GM18873 (cell line): ENCODE measurements around the gene PAX7.
"Not testable (repeated sequence)": the region's sequence is repeated elsewhere in the genome, so short reads cannot be mapped to it uniquely, and the experiment has no call there.

ENCODE experiments used
- ATAC-seq: cut with Tn5 transposase; IDR thresholded peaks from one replicate; pipeline ENCODE4 v1.9.1; 2021; ENCODE audit warnings: mild to moderate bottlenecking, moderate library complexity, moderate number of reproducible peaks; ENCODE audit not compliant: unreplicated experiment, low FRiP score

PAX7 gene

DNA sequence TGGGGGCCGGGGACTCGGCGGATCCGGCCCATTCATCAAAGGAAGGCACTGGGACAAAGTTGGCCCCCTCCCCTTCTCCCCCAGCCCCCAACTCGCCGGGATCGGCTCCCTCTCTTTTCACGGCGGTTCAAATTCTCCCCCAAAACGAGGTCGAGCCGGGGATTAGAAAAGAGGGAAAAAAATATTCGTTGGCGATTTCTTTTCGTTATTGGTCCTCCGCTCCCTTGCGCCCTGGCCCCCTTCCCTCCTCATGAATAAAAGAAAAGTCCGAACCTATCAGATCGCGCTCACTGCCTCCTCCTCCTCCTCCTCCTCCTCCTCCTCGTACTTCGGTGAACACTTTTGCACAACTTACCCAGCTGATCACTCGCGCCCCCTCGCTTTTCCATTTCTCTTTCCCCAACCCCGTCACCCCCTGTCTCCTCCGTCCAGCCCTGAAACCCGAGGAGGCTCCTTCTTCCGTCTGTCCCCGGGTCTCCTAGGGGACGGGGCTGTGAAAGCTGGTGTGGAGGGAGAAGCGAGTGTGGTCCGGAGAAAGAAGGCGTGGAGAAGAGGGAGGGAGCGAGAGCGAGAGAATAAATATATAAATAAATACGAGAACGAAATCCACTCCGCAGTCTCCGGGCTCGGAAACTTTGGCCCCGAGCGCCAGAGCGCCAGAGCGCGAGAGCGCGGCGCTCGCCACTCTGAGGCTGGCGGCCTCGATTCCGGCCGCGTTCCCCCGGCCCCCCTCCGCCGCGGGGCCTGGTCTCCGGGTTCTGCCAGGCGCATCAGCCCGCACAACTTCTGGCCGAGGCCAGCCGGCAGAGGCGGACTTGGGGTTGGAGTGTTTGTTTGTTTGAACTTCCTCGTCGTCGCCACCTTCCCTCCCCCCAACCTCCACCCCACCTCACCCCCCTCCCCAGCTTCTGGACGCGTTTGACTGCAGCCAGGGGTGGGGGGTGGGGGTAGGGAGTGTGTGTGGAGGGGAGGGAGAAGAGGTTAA is at the start of gene PAX7:
TSS of gene PAX7 (plus strand) at position 336 of the 985 bp plus-strand sequence. CDS start 758 bp downstream, outside the sequence.
- ATAC-seq, result no peak

DNA sequence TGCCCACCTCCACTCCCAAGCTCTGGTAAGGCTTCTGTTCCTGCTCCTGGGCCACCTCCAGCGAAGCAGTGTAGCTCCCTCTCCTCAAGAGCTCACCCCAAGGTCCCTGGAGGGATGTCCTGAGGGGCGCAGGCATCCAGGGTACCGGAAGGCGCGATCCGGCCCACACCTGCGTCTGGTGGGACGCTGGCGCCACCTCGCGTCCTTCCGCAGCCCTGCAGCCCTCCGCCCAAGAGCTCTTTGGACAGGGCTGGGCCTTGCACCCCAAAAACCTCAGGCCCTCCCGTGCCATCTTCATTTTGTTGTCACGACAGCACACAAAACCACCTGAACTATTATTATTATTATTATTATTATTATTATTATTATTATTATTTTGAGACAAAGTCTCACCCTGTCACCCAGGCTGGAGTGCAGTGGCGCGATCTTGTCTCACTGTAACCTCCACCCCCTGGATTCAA is 49.2 kb upstream of the PAX7 start:
- no peak for ATAC-seq

DNA sequence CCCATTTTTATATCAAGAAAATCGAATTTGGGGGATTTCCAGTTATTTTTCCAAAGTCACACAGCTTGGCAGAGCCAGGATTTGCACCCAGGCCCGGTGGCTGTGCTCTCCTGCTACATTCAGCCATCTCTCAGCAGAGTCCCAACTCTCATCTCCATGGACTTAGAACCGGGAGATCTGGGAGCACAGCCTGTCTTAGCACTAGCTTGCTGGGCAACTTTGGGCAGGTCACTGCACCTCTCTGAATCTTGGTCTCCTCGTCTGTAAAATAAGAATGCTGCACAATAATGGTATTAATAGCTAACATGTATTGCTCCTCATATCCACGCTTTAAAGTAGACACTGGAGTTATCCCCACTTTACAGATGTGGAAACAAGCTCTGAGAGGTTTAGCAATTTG is 47.8 kb upstream of the PAX7 start:
- ATAC-seq, result no peak

DNA sequence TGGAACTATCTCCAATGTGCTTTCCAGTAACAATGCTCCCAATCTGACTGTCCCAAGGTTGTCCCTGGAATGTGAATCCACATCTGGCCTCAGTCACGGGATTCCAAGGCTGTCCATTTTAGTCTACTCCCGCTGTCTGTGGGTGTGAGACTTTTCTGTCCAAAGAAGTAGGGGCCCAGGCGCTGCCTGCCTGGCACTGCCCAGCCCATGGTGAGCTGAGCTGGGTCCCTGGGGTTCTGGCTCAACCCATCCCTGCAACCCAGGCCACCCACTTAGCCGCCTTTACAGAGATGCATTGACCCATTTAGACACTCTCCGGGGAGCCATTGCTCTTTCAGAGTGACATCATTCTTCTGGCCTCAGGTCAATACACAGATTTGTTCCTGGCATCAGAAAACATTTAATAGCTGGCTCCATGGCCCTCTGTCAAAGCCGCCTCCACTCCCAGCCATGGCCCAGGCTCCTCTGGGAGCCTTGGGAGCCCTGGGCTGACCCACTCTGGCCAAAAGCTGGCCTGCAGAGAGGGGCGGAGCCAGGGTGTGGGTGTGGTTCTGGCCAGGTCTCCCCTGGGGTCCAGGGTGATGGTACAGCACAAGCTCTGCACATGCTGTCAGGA is 47.2 kb upstream of the PAX7 start:
- no peak for ATAC-seq

DNA sequence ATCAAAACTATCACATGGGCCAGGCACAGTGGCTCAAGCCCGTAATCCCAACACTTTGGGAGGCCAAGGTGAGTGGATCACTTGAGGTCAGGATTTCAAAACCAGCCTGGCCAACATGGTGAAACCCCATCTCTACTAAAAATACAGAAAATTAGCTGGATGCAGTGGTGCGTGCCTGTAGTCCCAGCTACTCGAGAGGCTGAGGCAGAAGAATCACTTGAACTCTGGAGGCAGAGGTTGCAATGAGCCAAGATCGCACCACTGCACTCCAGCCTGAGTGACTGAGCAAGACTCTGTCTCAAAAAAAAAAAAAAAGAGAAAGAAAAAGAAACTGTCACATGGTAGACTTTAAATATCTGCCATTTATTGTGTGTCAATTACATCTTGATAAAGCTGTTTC is 44.6 kb upstream of the PAX7 start:
- not testable (repeated sequence) for ATAC-seq

DNA sequence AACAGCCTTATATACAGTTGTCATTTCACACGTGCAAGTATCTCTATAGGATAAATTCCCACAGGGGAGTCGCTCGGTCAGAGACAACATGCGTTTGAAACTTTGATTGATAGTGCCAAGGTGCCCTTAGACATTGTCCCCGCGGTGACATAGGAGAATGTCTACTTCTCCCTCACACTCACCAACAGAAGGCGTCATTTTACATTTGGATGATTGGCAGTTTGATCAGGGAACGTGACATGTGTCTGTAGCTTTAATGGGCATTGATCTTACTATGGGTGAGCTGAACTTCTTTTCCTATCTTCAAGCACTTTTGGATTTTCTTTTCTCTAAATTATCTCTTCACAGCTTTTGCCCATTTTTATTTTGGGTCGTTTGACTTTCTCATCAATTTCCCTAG is 42.6 kb upstream of the PAX7 start:
- no peak for ATAC-seq

DNA sequence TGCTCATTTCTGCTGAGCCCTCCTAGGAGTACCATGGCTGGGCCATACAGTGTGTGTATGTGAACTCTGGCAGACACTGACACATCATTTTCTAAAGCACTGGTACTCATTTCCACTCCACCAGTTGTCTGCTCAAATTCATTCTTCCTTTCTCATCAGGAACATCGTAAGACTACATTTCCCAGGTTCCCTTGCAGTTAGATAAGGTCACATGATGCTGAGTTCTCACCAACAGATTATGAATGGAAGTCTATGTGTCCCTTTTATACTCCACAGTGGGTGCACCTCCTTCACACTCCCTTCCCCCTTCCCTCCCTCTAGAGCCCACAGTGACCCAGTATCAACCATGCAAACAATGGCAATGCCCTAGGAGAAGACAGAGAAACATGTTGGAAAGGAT is 38.3 kb upstream of the PAX7 start:
- no peak for ATAC-seq

DNA sequence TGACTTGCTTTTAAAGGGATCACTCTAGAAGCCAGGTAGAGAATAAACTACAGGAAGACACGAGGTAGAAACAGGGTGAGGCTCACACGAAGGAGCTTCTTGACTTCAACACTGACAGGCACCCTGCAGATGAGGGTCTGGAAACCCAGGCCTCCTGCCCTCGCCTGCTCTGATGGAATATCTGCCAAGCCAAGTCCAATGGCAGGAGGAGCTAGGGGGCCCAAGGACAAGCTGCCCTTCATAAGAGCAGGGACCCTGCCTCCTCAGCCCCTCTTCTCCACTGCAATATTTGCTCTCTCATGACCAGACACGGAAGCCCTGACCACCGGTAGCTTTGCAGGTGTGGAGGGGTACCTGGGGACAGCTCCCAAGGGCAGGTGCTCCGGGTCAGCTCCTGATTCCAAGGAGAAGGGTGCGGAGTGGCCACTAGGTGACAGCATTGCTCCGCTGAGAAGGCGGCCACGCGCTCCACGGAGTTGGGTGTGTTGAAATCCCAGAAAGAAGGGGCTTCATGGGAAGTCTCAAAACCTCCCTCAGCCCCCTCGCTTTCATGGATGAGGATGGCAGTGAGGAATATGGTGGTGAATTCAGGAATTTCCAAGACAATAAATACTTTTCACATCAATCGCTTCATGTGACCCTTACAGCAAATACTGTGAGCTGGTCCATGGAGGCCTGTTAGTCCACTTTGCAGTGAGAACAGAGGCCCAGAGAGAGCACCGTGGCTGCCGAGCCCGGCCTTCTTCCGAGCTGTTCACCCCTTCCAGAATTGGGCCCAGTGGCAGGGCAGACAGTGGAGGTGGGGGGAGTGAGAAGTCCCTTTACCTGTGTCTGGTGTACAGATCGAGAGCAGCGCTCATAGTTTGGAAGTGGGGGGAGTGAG is 33.2 kb upstream of the PAX7 start:
- ATAC-seq, result no peak

DNA sequence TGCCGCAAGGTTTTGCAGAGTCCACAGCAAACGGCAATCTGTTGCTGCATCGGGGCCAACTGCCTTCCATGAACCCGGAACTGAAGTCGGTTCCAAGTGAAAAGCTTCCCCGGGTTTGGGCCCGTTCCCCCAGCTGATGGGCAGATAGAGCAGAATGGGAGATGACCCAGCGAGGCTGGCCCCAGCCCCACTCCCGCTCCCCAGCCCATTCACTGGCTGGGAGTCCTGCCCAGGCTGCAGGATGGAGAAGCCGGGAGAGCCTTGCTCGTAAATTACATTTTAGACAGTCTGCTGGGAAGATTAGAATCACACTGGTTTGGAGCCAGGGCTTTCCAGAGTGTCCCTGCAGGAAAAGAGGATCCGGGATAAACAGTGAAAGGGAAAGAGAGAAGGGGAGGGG is 31.6 kb upstream of the PAX7 start:
- ATAC-seq, result no peak

DNA sequence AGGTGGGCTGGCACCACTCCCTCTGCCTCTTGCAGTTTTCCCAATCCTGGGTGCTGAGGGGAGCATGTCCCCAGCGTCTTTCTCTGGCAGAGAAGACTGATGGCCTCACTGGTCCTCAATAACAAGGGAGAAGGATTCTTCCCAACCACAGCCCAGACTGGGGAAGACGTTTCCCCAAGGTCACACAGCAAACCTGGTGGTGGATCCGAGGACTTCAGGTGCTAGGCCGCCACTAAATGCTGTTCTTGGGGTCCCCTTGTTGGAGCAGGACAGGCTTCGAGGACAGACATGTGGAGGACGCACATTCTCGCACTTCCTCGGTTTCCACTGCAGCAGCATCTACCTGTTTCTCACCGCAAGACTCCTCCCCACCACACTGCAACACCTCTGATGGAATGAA is 30.9 kb upstream of the PAX7 start:
- no peak for ATAC-seq

DNA sequence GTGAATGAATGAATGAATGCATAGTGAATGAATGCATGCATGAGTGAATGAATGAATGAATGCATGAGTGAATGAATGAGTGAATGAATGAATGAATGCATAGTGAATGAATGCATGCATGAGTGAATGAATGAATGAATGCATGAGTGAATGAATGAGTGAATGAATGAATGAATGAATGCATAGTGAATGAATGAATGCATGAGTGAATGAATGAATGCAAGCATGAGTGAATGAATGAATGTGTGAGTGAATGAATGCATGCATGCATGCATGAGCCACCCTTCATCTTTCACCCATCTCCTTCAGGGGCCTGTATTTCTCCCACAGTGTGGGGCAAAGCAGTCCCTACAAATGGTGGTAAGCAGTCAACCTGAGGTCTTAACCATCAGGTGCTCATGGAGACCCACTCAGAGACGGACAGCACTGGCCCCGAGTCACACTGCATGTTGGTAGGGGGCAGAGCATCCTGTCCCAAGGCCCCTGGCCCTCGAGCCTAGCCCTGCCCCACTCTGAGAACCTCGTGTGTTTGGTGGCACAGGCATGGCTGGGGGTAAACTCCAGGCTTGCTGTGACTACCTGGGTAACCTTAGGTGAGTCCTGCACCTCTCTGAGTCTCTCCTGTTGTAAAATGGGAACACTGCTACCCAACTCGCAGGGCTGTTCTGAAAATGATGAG is 28.0 kb upstream of the PAX7 start:
- no peak for ATAC-seq

DNA sequence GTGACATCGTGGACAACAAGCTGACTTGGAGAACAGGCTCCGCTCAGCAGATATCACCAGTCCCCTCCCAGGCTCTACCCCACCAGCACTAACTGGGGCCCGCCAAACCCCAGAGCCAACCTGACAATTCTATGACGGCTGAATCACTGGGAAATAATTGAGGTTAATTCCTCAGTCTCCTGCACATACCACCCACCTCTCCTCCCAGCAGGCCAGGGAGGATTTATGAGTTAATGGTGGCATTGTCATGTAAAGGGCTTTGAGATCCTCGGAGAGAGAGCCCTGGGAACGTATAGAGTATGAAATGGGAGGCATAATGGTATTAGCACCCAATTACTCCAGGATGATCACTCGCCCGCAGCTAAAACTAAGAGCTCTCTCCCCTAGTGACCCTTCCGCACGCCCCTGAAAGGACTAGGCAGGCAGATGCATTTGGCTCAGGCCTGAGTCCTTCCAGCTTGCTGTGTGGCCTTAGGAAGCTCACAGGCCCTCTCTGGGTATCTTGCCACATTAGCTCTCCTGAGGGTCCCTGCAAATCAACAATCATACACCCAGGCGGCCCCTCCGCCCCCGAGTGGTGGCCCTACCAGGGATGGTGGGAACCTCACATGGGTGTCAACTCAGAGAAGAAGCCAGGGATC is 27.3 kb upstream of the PAX7 start:
- ATAC-seq, result no peak

DNA sequence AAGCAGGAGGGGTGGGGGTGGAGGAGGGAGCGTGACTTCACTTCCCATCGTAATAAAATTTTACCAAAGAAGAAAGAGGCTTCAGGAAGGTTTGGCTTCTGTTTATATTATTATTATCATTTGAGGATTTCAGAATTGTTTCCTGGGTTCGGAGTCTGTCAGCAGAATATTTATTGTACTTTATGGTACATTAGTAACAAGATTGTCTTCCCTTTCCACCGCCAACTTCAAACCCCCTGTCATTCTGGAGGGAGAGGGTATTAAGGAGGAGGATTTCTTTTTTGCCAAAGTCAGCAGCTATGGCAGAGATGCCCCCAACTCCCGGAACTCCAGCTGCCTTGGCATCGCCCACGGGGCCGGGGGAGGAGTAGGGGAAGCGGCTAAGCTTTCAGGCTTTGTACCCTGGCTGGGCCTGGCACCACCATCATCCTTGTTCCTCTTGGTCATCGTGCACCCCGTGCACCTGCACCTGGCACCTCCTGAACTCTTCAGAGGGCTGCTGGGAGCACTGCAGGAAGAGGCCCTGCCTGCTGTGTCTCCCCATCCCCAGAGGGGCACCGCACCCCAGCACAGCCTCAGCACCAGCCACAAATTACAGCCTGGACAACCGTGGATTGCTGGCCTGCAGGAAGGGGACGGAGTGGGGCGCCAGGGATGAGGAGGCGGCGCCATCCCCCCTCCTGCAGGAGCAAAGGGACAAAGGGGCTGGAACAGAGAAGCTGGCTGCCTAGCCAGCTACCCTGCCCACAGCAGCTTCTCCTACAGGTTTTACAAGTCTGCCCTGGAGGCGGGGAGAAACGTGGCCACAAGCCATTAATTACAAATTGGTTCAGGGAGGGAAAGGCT is 24.0 kb upstream of the PAX7 start:
- no peak for ATAC-seq

DNA sequence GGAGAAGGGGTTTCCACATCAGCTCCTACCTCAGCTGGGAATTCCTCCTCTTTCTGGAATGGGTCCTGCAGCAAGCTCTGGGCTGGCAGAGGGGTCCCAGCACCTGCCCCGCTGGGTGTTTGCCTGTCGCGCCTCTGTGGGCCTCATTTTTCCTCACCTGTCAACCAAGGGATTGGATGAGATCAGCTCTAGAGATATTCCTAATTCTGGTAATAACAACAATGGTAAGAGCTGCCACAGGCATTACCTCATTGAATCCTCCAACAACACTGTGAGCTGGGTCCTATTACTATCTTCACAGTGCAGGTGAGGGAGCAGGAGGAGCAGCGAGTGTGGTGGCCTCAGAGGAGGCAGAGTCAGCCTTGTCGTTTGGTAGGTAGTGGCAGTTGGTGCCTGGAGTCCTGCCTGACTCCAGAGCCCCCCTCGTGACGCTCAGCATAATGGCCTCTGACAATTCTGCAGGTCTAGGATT is 23.3 kb upstream of the PAX7 start:
- ATAC-seq, result no peak

DNA sequence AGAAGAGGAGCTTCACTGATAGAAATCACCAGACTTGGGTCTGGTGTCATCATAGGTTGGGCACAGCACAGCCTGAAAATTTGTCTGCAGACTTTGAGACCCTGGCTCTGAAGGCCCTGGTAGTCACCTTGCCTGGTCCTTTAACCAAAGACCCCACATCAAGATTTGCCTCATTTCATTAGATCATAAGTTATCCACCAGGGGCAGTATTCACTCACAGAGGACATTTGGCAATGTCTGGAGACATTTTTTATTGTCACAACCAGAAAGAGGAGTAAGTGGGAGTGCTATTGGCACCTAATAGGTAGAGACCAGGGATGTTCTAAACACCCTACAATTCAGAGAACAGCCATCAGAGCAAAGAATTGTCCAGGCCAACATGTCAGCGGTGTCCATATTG is 22.1 kb upstream of the PAX7 start:
- no peak for ATAC-seq

DNA sequence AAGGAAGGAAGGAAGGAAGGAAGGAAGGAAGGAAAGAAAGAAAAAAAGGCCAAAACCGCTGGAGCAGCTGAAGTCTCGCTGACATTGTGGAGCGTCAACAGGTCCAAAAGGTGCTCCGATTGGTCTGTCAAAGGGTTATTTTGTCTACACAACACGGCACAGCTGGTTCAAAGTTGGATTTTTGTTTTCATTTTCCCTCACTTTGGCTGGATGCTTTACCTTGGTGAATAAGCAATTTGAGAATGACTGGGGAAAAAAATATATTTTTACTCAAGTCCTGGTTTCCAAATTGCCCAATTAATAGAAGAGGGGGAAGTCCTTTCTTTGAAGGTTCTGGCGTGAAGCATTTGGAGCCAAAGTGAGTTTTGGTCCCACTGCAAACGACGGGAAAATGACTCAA is 19.3 kb upstream of the PAX7 start:
- no peak for ATAC-seq

DNA sequence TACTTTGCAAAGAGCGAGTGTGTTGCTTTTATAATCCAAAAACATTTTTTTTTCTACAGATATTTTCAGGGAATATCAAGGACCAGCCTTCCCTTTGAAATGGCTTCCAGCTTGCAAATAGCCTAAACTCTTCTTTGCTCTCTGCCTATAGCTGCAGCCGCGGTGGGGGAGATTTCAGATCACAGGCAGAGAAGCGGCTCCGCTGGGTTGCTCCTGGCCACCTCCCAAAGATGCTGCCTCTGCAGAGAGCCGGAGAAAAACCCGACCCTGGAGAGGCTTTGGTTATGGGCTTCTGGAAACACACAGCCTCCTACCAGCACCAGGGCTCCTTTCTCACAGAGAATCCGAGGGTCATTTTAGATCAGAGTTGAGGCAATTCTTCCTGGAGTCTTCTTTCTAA is 18.6 kb upstream of the PAX7 start:
- ATAC-seq, result no peak

DNA sequence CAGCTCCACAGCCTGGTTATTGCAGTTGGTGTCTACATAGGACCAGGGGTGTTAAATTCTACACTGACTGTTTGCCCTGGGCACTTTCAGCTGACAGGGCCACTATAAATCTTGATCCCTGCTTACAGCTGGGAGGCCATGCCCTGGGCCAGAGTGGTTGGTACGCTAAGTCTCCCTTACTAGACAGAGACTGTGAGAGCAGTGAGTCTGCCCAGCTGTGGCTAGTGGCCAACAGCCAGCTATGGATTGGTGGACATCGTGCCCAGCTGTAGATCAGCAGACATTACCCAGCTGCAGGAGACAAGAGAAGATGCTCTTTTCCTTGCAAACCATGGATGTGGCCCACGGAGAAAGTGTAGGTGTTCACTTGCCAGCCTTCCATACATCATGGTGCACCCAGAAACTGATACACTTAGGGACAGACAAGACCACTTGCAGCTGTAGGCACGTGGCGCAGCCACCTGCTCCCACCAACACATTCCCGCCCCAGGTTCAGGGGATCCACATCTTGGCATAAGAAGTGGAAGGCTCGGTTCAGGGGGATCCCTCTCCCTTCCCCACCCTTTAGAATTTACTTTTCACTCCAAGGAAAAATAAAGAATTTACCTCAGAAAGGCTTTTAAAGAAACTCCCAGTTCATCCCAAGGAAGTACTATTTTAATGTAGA is 16.4 kb upstream of the PAX7 start:
- ATAC-seq, result no peak
